NCI-H1417 (cell line): ENCODE data around the gene P2RY2.

Experiments used
- DNase-seq, 3 experiments: peaks; one replicate each; lab custom pipeline; 2025; lab: John Stamatoyannopoulos, UW

The P2RY2 gene

GRCh38 chr11:73205661-73206343 is 12.3 kb upstream of the P2RY2 start:
- no peak for DNase-seq

- no peak for DNase-seq
Observed at GRCh38 chr11:73206801-73207200, 11.3 kb upstream of the P2RY2 start.

GRCh38 chr11:73209892-73210291 is 8.2 kb upstream of the P2RY2 start:
- no peak for DNase-seq

GRCh38 chr11:73210916-73211667 is 7.0 kb upstream of the P2RY2 start:
- no peak for DNase-seq

- DNase-seq = no peak
Observed at GRCh38 chr11:73213196-73214143, 4.6 kb upstream of the P2RY2 start.

- DNase-seq = no peak
Observed at GRCh38 chr11:73215191-73216134, 2.6 kb upstream of the P2RY2 start.

- DNase-seq = no peak
Observed at GRCh38 chr11:73216465-73216864, 1.6 kb upstream of the P2RY2 start.

- DNase-seq = no peak
Observed at GRCh38 chr11:73217131-73217809, 811 bp upstream of the P2RY2 start.

- DNase-seq = no peak
Observed at GRCh38 chr11:73217810-73218105, 323 bp upstream of the P2RY2 start.

- DNase-seq = no peak
Observed at GRCh38 chr11:73218830-73219215, 742 bp downstream of the P2RY2 start.

GRCh38 chr11:73219396-73220285 is 1.6 kb downstream of the P2RY2 start:
- DNase-seq = no peak

- no peak for DNase-seq
Observed at GRCh38 chr11:73221451-73221850, 3.4 kb downstream of the P2RY2 start.

- DNase-seq = no peak
Observed at GRCh38 chr11:73221996-73222395, 3.9 kb downstream of the P2RY2 start.

GRCh38 chr11:73223998-73224730 is 6.1 kb downstream of the P2RY2 start:
- no peak for DNase-seq

GRCh38 chr11:73225001-73225686 is 7.1 kb downstream of the P2RY2 start:
- DNase-seq = no peak

- no peak for DNase-seq
Observed at GRCh38 chr11:73225851-73226250, 7.8 kb downstream of the P2RY2 start.

GRCh38 chr11:73226297-73227006 is 8.4 kb downstream of the P2RY2 start:
- no peak for DNase-seq
